Measurements from ENCODE around the gene NPR2.

The NPR2 gene

DNA sequence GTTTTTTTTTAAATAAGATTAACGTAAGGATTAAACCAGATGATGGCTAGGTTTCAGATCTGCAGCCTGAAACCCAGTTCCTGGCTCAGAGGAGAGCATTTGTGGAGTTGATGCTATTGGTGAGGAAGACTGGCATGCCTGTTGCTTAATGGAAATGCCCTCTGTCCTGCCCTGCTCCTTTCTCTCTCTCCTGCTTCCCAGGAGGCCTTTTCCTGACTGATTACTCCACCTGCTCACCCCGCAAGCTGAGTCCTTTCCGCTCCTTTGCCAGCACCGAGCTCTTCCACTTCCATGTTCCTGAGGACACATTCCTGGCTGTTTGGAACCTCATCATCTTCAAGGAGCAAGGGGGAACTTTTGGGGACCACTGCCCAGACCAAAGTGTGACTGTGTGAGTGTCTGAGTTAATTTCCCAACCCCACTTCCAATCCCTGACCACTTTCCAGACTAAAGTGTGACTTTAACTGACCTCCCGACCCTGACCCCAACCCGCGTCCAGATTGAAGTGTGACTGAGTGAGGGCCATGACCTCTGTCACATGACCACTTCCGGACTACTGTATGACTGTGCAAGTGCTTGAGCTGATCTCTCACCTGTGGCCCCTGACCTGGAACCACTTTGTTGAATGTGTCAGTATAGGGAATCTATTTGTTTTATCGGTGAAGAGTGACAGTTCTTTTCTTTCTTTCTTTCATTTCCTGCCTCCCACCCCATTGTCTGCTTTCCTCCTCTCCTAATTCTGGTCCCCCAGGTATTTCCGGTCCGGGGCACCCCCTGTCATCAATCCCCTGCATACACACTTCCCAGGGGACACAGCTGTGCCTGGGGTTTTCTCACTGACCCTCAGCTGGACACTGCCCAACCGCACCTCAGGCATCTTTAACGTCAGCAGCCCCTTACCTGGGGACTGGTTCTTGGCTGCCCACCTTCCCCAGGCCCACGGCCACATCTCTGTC, 43.1 kb downstream of the NPR2 start:
- DNase-seq: no peak

DNA sequence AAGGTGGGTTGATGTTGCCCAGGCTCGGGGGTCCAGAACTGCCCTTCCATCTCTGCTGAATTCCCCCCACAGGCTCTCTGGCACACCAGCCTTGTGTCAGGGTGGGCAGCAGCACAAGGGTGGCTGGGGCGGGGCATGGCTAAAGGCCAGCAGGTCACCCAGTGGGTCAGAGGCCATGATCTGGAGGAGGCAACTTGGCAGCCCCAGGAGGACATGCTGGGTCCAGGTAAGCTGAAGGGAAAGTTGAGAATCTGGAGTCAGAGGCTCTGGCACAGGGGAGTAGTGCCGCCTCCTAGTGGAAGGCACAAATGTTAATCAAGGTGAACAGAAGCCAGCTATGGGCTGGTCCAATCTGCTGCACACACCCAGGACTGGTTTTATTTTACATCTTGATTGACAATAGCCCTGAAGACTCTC, 43.8 kb downstream of the NPR2 start:
- DNase-seq: no peak

GRCh38 chr9:35835766-35836165, 44.4 kb downstream of the NPR2 start:
- no peak for DNase-seq

- DNase-seq: no peak
Observed at GRCh38 chr9:35836595-35836994, 45.2 kb downstream of the NPR2 start.

DNA sequence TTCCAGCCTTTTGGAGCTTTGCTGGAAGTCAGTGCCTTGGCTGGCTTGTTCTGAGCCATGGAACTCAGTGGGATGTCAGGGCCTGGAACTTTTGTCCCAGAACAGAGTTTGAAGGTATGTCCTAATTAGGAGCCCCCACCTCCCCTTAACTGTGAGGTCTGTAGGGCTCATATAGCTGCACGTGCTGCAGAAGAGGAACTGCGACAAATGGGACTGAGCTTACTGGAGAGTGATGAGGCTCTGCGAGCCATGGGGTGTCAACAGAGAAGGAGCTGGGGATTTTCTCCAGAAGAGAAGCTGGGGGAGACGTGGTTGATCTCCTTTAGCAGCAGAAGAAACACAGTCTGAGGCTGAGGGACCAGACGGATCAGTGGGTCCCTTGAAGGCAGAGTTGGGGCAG, 48.5 kb downstream of the NPR2 start:
- no peak for DNase-seq

- DNase-seq: no peak
Observed at GRCh38 chr9:35840881-35841644, 49.7 kb downstream of the NPR2 start.

GRCh38 chr9:35841645-35841900, 50.2 kb downstream of the NPR2 start:
- no peak for DNase-seq

DNA sequence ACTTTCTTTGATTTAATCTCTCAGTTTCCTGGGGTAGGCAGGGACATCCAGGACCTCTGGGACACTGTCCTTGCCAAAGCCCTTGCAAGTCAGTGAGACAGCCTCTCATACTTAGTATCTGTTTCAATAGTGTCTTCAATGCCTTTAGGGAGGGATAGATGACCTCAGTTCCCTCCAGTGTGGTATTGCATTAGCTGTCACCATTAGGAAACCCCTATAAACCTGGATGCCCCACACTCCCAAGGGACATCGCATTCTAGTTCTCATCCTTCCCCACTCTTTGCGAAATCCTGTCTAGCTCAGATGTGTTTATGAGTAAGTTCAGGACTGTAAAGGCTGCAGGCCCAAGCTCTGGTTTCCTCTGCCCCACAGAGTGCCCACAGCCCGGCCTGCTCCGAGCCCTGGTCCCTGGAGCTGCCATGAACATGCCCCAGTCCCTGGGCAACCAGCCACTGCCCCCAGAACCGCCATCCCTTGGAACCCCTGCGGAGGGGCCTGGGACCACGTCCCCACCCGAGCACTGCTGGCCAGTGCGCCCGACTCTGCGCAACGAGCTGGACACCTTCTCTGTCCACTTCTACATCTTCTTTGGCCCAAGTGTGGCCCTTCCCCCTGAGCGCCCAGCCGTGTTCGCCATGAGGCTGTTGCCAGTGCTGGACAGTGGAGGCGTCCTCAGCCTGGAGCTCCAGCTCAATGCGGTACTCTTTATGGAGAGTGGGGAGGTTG, 50.8 kb downstream of the NPR2 start:
- DNase-seq: no peak

DNA sequence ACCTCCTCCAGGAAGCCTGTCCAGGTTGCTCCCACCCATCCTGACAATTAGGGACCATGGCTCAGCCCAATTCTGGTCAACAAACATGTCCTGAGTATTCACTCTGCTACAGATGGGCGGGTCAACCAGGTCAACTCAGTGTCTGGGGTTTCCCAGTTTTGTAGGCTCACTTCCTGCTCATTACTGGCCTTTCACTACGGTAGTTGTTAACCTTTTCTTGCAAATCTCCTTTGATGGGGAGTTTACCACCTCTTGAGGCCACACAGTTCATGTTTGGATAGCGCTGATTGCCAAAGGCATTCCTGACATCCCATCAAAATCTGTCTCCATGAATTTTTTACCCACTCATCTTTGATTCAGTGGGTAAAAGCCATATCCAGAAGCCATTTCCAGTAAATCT, 51.4 kb downstream of the NPR2 start:
- DNase-seq: no peak

GRCh38 chr9:35844628-35845270, 53.4 kb downstream of the NPR2 start:
- DNase-seq: no peak

- DNase-seq: no peak
Observed at GRCh38 chr9:35845824-35846771, 54.7 kb downstream of the NPR2 start.

GRCh38 chr9:35847792-35848572, 56.6 kb downstream of the NPR2 start:
- DNase-seq: no peak

GRCh38 chr9:35852267-35852815, 61.0 kb downstream of the NPR2 start:
- no peak for DNase-seq

DNA sequence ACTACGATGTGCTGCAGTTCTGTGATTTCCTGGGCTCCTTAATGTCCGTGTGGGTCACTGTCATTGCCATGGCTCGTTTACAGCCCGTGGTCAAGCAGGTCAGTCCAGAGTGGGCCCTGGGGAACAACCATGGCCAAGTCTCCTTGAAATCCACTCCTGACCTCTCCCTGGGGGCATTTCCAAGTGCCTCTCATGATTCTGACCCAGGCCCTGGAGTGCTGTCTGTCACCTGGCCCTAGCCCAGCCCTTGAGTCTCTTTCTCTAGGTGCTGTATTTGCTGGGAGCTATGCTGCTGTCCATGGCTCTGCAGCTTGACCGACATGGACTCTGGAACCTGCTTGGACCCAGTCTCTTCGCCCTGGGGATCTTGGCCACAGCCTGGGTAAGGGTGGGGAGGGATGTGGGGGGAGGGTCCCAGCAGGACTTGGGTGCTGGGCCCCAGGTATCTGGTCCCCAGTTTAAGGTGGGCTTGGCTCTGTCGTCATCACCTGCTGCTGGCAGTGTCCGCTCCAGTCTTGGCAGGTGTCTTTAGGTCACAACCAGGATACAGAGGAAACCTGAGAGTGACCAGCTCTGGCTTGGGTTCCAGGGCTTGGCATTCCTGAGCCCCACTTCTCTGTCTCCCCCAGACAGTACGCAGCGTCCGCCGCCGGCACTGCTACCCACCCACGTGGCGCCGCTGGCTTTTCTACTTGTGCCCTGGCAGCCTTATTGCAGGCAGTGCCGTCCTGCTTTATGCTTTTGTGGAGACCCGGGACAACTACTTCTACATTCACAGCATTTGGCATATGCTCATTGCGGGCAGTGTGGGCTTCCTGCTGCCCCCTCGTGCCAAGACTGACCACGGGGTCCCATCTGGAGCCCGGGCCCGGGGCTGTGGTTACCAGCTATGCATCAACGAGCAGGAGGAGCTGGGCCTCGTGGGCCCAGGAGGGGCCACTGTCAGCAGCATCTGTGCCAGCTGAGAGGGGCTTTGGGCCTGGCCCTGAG, 61.8 kb downstream of the NPR2 start:
- DNase-seq: no peak

GRCh38 chr9:35854091-35854762, 62.8 kb downstream of the NPR2 start:
- DNase-seq: no peak

DNA sequence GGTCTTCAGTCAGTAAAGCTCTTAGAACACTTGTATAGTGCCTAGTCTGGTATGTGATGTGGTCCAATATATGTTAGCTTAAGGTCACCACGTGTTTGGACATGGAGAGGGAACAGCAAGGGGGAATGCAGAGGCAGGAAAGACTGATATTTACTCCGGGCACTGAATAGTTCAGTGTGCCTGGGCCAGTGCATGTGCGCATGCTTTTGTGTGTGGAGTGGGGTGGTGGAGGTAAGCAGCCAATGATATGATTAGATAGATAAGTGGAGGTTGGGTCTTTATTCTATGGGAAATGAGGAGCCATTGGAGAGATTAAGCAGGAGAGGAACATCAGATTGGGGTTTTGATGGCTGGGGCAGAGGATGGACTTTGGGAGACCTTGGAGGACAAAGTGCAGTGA, 64.8 kb downstream of the NPR2 start:
- DNase-seq: no peak

DNA sequence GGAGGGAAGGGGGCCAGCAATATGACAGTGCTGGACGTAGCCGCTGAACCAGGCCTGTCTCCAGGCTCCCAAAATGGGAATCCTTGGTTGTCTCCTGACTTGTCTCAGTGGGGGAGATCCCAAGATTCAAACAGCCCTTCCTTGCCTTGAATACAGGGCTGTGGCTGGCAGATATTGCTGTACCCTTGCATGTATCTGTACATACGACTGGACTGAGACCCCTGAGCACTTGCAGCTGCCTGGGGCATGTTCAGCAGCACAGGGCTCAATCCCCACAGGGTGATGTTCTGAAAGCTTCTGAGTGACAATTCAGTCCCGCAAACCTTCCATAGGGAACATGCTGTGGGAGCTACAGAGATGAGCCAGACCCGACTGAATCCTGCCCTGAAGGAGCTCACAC, 65.5 kb downstream of the NPR2 start:
- DNase-seq: no peak

DNA sequence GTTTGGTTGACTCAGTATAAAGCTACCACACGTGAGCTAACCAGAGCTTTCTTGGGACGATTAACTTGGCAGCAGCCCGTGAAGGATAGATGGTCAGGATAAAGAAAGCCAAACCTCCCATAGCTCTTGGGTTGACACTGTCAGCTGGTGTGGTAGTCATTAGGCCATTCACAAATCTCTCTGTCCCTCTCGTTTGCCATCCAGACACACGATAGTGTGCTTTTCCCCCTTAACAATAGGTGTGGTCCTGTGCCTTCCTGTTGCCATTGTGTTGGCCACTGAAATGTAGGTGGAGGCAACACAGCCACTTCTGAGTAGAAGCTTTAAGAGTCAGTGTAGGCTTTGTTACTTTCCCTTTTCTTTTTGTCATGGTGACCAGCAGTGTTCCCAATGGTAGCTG, 67.1 kb downstream of the NPR2 start:
- no peak for DNase-seq

All from NCI-H1417 (cell line).